Uterus (tissue), 2 donors: Measurements from ENCODE around the gene TRAPPC12.

Experiments used
- POLR2A ChIP-seq, 2 donors: fragments of 450-650 bp; IDR thresholded peaks; one replicate each; pipeline ENCODE4 v1.6.1; 2016; ENCODE audit warnings: antibody characterized with exemption in 2 of 2, mild to moderate bottlenecking in 1 of 2, moderate library complexity in 1 of 2
- TF ChIP-seq, protein P1 (sequence below), 4 experiments: fragments of 200-600 bp in 2 of 4; fragments of 450-650 bp in 2 of 4; sonication (generic) in 2 of 4; IDR thresholded peaks; one replicate each; pipeline ENCODE4 v1.5.1; 2016 to 2019; ENCODE audit warnings: antibody characterized with exemption in 4 of 4, mild to moderate bottlenecking in 2 of 4, moderate library complexity in 1 of 4

DNA sequence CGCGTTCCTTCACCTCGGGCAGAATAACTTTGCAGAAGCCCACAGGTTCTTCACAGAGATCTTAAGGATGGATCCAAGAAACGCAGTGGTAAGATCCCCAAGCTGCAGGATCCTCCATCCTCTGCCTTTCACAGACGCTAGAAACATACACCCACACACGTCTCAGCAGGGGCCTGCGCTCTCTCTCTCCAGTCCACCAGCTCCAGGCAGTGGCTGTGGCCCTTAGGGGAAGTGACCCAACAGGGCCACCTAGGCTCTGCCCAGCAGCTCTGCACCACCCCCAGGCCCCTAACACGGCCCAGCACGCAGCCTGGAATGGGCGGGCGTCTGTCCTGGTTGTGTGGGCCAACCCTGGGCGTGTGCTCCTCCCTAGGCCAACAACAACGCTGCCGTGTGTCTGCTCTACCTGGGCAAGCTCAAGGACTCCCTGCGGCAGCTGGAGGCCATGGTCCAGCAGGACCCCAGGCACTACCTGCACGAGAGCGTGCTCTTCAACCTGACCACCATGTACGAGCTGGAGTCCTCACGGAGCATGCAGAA lies 99.4 kb downstream of the TRAPPC12 start:
- TF ChIP-seq, protein P1, sequence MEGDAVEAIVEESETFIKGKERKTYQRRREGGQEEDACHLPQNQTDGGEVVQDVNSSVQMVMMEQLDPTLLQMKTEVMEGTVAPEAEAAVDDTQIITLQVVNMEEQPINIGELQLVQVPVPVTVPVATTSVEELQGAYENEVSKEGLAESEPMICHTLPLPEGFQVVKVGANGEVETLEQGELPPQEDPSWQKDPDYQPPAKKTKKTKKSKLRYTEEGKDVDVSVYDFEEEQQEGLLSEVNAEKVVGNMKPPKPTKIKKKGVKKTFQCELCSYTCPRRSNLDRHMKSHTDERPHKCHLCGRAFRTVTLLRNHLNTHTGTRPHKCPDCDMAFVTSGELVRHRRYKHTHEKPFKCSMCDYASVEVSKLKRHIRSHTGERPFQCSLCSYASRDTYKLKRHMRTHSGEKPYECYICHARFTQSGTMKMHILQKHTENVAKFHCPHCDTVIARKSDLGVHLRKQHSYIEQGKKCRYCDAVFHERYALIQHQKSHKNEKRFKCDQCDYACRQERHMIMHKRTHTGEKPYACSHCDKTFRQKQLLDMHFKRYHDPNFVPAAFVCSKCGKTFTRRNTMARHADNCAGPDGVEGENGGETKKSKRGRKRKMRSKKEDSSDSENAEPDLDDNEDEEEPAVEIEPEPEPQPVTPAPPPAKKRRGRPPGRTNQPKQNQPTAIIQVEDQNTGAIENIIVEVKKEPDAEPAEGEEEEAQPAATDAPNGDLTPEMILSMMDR (IDR thresholded peaks at IDR 0.05): no peak
- TF ChIP-seq POLR2A (IDR thresholded peaks at IDR 0.05): no peak
